T-helper 2 cell (primary cell): ENCODE measurements around the gene MPND.
"Not testable (repeated sequence)": the region's sequence is repeated elsewhere in the genome, so short reads cannot be mapped to it uniquely, and the experiment has no call there.

Source experiments
- DNase-seq, 5 experiments: peaks; one replicate each; pipeline versions ENCODE4 v3.0.0 to v3.0.0-alpha.2; 2012 to 2022

MPND gene

DNA sequence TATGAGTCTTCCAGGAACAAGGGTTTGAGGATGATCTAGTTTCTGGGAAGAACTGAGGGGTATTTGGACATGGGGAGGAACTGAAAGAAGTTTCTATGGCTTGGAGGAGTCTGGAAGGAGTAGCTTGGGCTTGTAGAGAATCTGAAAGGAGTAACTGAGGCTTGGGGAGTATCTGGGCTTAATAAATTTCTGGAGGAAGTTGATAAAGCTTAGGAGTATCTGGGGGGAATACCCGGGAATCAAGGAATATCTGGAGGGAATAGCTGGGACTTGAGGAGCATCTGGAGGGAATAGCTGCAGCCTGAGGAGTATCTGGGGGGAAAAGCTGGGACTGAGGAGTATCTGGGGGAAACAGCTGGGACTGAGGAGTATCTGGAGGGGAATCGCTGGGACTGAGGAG is 22.9 kb upstream of the MPND start:
- no peak for DNase-seq

GRCh38 chr19:4322942-4323665 is 20.3 kb upstream of the MPND start:
- no peak for DNase-seq

DNA sequence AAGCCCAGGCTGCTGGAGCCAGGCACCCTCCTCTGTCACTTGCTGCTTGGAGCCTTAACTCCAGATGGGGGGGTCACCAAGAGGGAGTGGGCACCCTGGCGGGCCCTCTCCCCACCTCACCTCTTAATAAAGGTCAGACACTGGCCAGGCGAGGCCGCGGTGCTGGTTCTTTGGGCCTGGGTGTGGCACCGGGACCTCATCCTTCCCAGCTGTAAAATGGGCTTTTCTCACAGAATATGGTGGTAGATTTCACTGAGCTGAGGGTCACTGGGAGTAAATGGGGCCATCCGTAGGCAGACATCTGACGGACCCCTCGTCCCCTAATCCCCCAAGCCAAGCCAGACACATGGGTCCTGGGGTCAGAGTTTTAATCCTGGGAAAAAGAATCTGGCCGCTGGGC is 19.7 kb upstream of the MPND start:
- DNase-seq: no peak

- DNase-seq: no peak
These were observed 19.1 kb upstream of the MPND start for GRCh38 chr19:4324228-4324627.

- DNase-seq: no peak
These were observed 17.0 kb upstream of the MPND start for GRCh38 chr19:4326215-4326836.

- DNase-seq: peak in 1 of 5 experiments; percentile 22
These were observed 16.5 kb upstream of the MPND start for GRCh38 chr19:4326837-4327251.

- DNase-seq: peak; percentile 39 to 65 (median 48)
These were observed 16.0 kb upstream of the MPND start for GRCh38 chr19:4327252-4327876.

GRCh38 chr19:4327877-4328242 is 15.5 kb upstream of the MPND start:
- no peak for DNase-seq

- DNase-seq: peak; percentile 80 to 96 (median 87)
These were observed 14.9 kb upstream of the MPND start for GRCh38 chr19:4328243-4328990.

DNA sequence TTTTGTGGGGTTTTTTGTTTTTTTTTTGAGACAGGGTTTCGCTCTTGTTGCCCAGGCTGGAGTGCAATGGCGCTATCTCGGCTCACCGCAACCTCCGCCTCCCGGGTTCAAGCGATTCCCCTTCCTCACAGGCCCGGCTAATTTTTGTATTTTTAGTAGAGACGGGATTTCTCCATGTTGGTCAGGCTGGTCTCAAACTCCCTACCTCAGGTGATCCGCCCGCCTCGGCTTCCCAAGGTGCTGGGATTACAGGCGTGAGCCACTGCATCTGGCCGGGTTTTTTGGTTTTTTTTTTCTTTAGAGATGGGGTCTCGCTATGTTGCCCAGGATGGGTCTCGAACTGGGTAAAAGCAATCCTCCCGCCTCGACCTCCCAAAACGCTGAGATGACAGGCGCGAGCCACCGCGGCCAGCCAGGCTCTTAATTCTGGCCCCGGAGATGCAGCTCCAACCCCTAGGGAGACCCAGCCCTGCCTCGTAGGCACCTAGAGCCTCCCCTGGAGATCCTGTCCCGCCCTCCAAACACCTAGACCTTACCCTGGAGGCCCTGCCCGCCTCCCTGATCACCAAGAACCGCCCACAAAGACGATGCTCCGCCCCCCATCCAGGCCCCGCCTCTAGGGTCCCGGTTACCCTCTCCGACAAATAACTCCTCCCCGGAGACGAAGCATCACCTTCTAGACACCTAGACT is 14.2 kb upstream of the MPND start:
- peak in 1 of 5 experiments; percentile 24 for DNase-seq

- no peak for DNase-seq
These were observed 13.5 kb upstream of the MPND start for GRCh38 chr19:4329858-4330257.

DNA sequence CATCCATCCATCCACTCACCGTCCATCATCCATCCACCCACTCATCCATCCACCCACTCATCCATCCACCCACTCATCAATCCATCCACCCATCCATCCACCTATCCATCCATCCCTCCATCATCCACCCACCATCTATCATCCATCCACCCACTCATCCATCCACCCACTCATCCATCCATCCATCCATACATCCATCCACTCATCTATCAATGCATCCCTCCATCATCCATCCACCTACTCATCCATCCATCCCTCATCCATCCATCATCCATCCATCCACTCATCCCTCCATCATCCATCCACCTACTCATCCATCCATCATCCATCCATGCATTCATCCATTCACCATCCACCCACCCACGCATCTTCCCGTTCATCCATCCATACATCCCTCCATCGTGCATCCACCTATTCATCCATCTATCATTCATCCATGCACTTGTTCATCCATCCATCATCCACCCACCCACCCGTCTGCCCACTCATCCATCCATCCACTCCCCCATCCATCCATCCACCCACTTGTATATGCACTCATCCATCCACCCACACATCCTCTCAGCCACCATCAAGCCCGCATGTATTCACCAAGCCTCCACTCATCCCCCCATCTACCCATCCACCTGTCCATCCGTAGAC is 8.3 kb upstream of the MPND start:
- no peak for DNase-seq

DNA sequence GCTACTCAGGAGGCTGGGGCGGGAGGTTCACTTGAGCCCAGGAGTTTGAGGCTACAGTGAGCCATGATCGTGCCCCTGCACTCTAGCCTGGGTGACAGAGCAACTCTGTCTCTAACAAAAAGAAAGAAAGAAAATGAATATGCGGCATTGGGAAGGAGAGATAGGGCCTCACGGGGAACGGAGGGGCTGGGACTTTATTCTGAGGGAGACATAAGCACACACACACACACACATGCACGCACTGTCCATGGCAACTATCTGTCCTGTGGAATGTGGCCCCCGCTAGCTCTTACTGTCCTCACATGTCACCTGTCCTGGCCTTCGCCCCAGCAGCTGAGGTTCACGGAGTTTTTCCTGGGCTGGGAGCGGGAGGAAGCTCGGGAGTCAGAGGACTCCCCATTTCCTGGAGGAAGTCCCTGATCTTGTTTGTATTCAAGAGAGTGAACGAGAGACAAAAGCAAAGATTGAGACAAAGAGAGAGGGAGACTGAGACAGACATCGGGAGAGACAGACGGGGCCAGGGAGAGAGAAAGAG is 5.4 kb upstream of the MPND start:
- peak in 1 of 5 experiments; percentile 22 for DNase-seq

- DNase-seq: peak in 1 of 5 experiments; percentile 51
These were observed 4.7 kb upstream of the MPND start, which contains the start of gene STAP2 for GRCh38 chr19:4338441-4339355. Gene STAP2, minus strand, starts transcription at chr19:4338827. Its CDS starts 74 bp downstream, at chr19:4338753.

DNA sequence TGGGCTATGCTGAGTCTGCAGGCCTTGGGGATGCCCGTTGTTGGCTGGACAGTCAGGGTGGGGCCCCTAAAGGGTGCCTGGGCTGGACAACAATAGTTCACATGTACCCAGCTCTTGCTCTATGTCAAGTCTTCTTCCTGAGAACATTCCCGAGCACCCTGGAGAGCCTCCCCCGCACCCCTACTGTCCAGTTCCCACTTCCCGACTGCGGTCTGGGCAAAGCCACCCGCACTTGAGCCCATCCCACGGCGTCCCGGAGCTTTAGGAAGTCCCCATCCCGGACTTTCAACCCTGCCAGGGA is 1.1 kb upstream of the MPND start:
- no peak for DNase-seq

- peak; percentile 74 to 100 (median 90) for DNase-seq
These were observed 570 bp upstream of the MPND start for GRCh38 chr19:4342615-4343369.

DNA sequence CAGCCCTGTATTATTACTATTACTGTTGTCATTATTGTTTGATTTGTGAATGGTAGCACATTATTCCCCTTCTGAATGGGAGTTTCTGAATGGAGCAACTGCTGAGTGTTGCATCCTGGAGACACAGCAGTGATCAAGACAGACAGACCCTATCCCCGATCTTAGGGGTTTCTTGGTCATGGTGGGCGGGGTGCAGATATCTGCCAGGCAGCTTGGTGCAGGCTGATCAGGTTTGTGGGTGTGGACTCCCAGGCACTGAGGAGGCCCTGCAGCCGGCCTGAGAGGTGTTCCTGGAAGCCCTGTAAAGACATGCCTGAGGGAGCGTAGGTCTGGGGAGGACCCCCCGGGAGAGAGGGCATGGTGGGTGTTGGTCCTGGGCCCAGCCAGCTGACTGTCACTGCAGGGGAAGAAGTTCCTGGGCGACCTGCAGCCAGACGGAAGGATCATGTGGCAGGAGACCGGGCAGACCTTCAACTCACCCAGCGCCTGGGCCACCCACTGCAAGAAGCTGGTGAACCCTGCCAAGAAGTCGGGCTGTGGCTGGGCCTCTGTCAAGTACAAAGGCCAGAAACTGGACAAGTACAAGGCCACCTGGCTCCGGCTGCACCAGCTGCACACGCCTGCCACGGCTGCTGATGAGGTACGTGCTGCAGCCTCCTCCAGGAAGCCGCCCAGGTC is 2.1 kb downstream of the MPND start:
- no peak for DNase-seq

GRCh38 chr19:4346020-4346383 is 2.6 kb downstream of the MPND start:
- DNase-seq: no peak

GRCh38 chr19:4347521-4347920 is 4.2 kb downstream of the MPND start:
- no peak for DNase-seq

DNA sequence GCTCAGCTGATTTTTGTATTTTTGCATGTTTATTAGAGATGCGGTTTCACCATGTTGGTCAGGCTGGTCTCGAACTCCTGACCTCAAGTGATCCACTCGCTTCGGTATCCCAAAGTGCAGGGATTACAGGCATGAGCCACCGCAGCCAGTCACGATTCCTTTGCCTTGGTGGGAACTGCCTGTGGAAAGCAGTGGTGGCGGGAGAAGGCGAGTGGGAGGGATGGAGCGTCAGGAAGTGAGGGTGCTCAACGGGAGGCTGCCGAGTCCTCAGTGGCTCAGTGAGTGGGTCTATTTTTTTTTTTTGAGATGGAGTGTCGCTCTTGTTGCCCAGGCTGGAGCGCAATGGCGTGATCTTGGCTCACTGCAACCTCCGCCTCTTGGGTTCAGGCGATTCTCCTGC is 5.9 kb downstream of the MPND start:
- DNase-seq: not testable (repeated sequence)
